ENCODE results near the gene MMP28. TPM values are rescaled to one million over a fixed set of nuclear protein-coding genes. Genes with fewer than 3 reads are reported as not detected.

MMP28 gene
- total RNA-seq, 1 experiment from 2014 or later: not detected

DNA sequence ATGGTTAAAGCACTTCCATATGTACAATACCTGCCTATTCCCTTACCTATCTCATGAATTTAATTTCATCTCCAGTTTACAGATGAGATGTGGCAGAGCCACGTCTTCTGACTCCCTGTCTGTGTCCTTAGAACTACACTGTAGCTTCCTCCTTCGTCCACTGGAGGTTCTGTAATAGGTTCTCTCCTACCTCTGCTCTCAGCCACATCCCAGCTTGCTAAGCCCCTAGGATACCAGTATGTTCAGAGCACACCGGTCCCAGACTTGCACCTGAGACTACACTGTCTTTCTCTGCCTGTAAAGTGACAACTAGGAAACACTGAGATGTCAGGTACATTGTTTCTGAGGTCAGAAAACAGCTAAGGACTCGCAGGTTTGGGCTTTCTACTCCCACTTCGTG lies 67.8 kb downstream of the MMP28 start:
- Histone ChIP-seq H3K4ac (ENCODE audit: low read depth, low read length) (no peak overlapping the region), H4K20me1 (ENCODE audit: control insufficient read depth, insufficient read depth, insufficient read length) (no peaks in the 10 kb centered on the region), H4K8ac (replicated peaks; ENCODE audit: insufficient read length, low read depth, low read length) (no peak overlapping the region), H3K23ac (ENCODE audit: insufficient read length, low read depth, low read length) (no peak overlapping the region), H3K79me2 (ENCODE audit: insufficient read depth, low read length) (no peaks in the 10 kb centered on the region), H3K9me3 (ENCODE audit: control insufficient read depth, low read depth, low read length) (no peaks in the 10 kb centered on the region), H3K27me3 (ENCODE audit: insufficient read depth, low read length) (no peaks in the 10 kb centered on the region), H2BK20ac (ENCODE audit: low read depth, low read length, poor library complexity, severe bottlenecking) (no peak overlapping the region), H4K5ac (ENCODE audit: insufficient read length, low read depth, low read length) (no peak overlapping the region), H3K4me1 (ENCODE audit: insufficient read depth, low read length) (peaks cover 3% of the 10 kb centered on the region; the same call in 1 of the 2 replicates), H3K23me2 (ENCODE audit: insufficient read length, low read depth, low read length, poor library complexity, severe bottlenecking) (peaks cover 6% of the 10 kb centered on the region), H2BK5ac (ENCODE audit: insufficient read length, low read length) (no peak overlapping the region), H2BK15ac (ENCODE audit: low read depth, low read length) (no peak overlapping the region), H2BK12ac (ENCODE audit: insufficient read length, low read depth, low read length) (no peak overlapping the region), H3T11ph (ENCODE audit: low read length) (no peak overlapping the region), H2BK120ac (ENCODE audit: low read depth, low read length, poor library complexity, severe bottlenecking) (no peak overlapping the region), H2AK5ac (ENCODE audit: insufficient read length, low read length) (no peak overlapping the region), H3K79me1 (ENCODE audit: insufficient read depth, low read depth, low read length, poor library complexity, severe bottlenecking) (no peaks in the 10 kb centered on the region), H3K9ac (ENCODE audit: extremely low read depth, insufficient read length, low read length) (no peak overlapping the region), H3K56ac (ENCODE audit: insufficient read length, low read depth, low read length) (no peak overlapping the region), H3K18ac (ENCODE audit: insufficient read length, low read depth, low read length) (no peak overlapping the region), H3K14ac (ENCODE audit: insufficient read depth, low read length) (no peak overlapping the region), H2AFZ (ENCODE audit: low read length) (no peak overlapping the region), H4K91ac (ENCODE audit: insufficient read length, low read depth, low read length) (no peak overlapping the region), H3K27ac (ENCODE audit: insufficient read length, low read depth, low read length) (no peak overlapping the region), H3K4me2 (ENCODE audit: insufficient read depth, insufficient read length, low read length) (no peak overlapping the region)
- Mint-ChIP-seq H3K27me3 (ENCODE audit: low read depth) (peaks cover 15% of the 10 kb centered on the region), H3K4me3 (no peak overlapping the region; a peak in 1 of 5 replicates), H3K9me3 (no peaks in the 10 kb centered on the region), H3K36me3 (ENCODE audit: insufficient read depth in 1 of 3, low read depth in 3 of 3) (peaks cover 7 to 27% (median 27%) of the 10 kb centered on the region in 3 experiments; a peak in 6 of 7 replicates), H3K27ac (no peak overlapping the region), H3K4me1 (peaks cover 38 to 47% of the 10 kb centered on the region in 2 experiments)
- no peak for DNase-seq
- TF ChIP-seq, protein P1, sequence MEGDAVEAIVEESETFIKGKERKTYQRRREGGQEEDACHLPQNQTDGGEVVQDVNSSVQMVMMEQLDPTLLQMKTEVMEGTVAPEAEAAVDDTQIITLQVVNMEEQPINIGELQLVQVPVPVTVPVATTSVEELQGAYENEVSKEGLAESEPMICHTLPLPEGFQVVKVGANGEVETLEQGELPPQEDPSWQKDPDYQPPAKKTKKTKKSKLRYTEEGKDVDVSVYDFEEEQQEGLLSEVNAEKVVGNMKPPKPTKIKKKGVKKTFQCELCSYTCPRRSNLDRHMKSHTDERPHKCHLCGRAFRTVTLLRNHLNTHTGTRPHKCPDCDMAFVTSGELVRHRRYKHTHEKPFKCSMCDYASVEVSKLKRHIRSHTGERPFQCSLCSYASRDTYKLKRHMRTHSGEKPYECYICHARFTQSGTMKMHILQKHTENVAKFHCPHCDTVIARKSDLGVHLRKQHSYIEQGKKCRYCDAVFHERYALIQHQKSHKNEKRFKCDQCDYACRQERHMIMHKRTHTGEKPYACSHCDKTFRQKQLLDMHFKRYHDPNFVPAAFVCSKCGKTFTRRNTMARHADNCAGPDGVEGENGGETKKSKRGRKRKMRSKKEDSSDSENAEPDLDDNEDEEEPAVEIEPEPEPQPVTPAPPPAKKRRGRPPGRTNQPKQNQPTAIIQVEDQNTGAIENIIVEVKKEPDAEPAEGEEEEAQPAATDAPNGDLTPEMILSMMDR (conservative IDR thresholded peaks at IDR 0.05): no peak
- WGBS (ENCODE audit: extremely low coverage, insufficient read length, low lambda C conversion rate): no CpG with 5 or more reads among the region's 5 CpGs

All from H9 (cell line).